ENCODE measurements around the gene ANXA7.

DNA sequence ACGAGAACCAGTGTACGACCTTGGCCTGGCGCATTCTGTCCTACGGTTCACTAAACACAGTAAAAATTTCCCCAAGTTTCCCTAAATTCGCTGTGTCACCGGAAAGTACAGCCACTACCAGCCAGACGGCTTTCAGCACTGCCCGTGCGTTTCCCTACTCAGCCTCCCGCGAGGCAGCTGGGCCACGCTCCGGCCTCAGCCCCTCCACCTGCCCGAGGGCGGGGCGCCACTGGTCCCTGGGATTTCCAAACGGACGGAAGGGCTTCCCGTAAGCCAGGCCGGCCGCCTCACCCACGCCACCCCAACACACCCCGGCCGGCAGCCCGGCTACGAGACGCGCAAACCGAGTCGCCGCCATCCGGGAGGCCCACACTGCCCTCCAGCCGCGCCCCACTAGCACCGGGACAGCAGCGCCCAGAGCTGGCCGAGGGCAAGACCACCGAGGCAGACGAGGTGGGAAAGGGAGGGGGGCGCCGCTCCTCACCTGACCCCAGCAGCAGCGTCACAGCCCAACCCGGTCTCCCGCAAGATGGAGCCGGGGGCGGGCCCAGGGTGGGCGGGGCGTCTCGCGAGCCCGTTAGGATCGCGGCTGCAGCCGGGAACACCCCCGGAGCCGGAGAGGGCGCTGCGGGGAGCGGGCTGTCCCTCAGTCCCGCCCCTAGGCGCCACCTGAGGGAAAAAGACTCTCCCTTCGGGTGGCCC, at the start of gene ANXA7:
- peak; percentile 76 for TF ChIP-seq POLR2A (IDR thresholded peaks at IDR 0.05; ENCODE audit: low read length)
- no peak for TF ChIP-seq GATA1 (IDR thresholded peaks at IDR 0.05; ENCODE audit: low read depth, low read length)

Data from erythroblast (primary cell).